H9 (cell line): Measurements from ENCODE around the gene WDSUB1. TPM values are rescaled to one million over a fixed set of nuclear protein-coding genes. Genes with fewer than 3 reads are reported as not detected.

Experiments used
- DNase-seq: peaks from one replicate; pipeline ENCODE4 v3.0.0-alpha.2; 2017
- H2AFZ ChIP-seq: one replicate; pipeline ENCODE4 v1.6.1; 2013; ENCODE audit warnings: mild to moderate bottlenecking, low read length, control low read depth, moderate library complexity
- H2AK5ac ChIP-seq: 2 replicates; pipeline ENCODE4 v1.6.1; 2013; ENCODE audit warnings: low read length, control low read depth, mixed read lengths; ENCODE audit not compliant: insufficient read length
- H2BK120ac ChIP-seq: one replicate; pipeline ENCODE4 v1.6.1; 2013; ENCODE audit warnings: low read depth, mild to moderate bottlenecking, low read length, control low read depth, inconsistent platforms; ENCODE audit not compliant: poor library complexity, severe bottlenecking
- H2BK12ac ChIP-seq: 2 replicates; pipeline ENCODE4 v1.6.1; 2013; ENCODE audit warnings: low read length, control low read depth, mixed read lengths, low read depth; ENCODE audit not compliant: insufficient read length
- H2BK15ac ChIP-seq: 2 replicates; pipeline ENCODE4 v1.6.1; 2013; ENCODE audit warnings: low read depth, low read length, control low read depth
- H2BK20ac ChIP-seq: one replicate; pipeline ENCODE4 v1.6.1; 2013; ENCODE audit warnings: low read depth, mild to moderate bottlenecking, low read length, control low read depth, inconsistent platforms; ENCODE audit not compliant: poor library complexity, severe bottlenecking
- H2BK5ac ChIP-seq: 2 replicates; pipeline ENCODE4 v1.6.1; 2013; ENCODE audit warnings: low read length, control low read depth, mixed read lengths; ENCODE audit not compliant: insufficient read length
- H3K14ac ChIP-seq: 2 replicates; pipeline ENCODE4 v1.6.1; 2013; ENCODE audit warnings: low read length, control low read depth; ENCODE audit not compliant: insufficient read depth
- H3K18ac ChIP-seq: 2 replicates; pipeline ENCODE4 v1.6.1; 2013; ENCODE audit warnings: low read depth, mild to moderate bottlenecking, mixed read lengths, low read length, control low read depth; ENCODE audit not compliant: insufficient read length
- H3K23ac ChIP-seq: 2 replicates; pipeline ENCODE4 v1.6.1; 2013; ENCODE audit warnings: low read length, control low read depth, mixed read lengths, low read depth; ENCODE audit not compliant: insufficient read length
- H3K23me2 ChIP-seq: 2 replicates; pipeline ENCODE4 v1.6.1; 2013; ENCODE audit warnings: low read depth, mild to moderate bottlenecking, mixed read lengths, low read length, control low read depth; ENCODE audit not compliant: insufficient read length, poor library complexity, severe bottlenecking
- H3K27ac ChIP-seq: 2 replicates; pipeline ENCODE4 v1.5.1; 2013; ENCODE audit warnings: low read length, control low read depth, mixed read lengths, low read depth; ENCODE audit not compliant: insufficient read length
- H3K27me3 ChIP-seq: 2 replicates; pipeline ENCODE4 v1.6.1; 2013; ENCODE audit warnings: low read length, control low read depth, inconsistent platforms; ENCODE audit not compliant: insufficient read depth
- H3K4ac ChIP-seq: 2 replicates; pipeline ENCODE4 v1.6.1; 2013; ENCODE audit warnings: low read depth, mild to moderate bottlenecking, control low read depth, inconsistent platforms, low read length, moderate library complexity
- H3K4me1 ChIP-seq: 2 replicates; pipeline ENCODE4 v1.6.1; 2013; ENCODE audit warnings: low read length, control low read depth, inconsistent platforms; ENCODE audit not compliant: insufficient read depth
- H3K4me2 ChIP-seq: 2 replicates; pipeline ENCODE4 v1.6.1; 2013; ENCODE audit warnings: low read length, control low read depth, mixed read lengths; ENCODE audit not compliant: insufficient read length, insufficient read depth
- H3K56ac ChIP-seq: 2 replicates; pipeline ENCODE4 v1.6.1; 2013; ENCODE audit warnings: low read depth, mild to moderate bottlenecking, mixed read lengths, low read length, control low read depth; ENCODE audit not compliant: insufficient read length
- H3K79me1 ChIP-seq: 2 replicates; pipeline ENCODE4 v1.6.1; 2013; ENCODE audit warnings: low read depth, mild to moderate bottlenecking, moderate library complexity, low read length, control low read depth, inconsistent platforms; ENCODE audit not compliant: insufficient read depth, poor library complexity, severe bottlenecking
- H3K79me2 ChIP-seq: 2 replicates; pipeline ENCODE4 v1.6.1; 2013; ENCODE audit warnings: low read length, control low read depth, inconsistent platforms; ENCODE audit not compliant: insufficient read depth
- H3K9ac ChIP-seq: 2 replicates; pipeline ENCODE4 v1.6.1; 2013; ENCODE audit warnings: low read length, control low read depth, mixed read lengths; ENCODE audit not compliant: insufficient read length; ENCODE audit errors: extremely low read depth
- H3K9me3 ChIP-seq: one replicate; pipeline ENCODE4 v1.6.1; 2013; ENCODE audit warnings: low read depth, low read length, inconsistent platforms; ENCODE audit not compliant: control insufficient read depth
- H3T11ph ChIP-seq: one replicate; pipeline ENCODE4 v1.6.1; 2013; ENCODE audit warnings: mild to moderate bottlenecking, low read length, control low read depth, inconsistent platforms
- H4K20me1 ChIP-seq: one replicate; pipeline ENCODE4 v1.6.1; 2013; ENCODE audit not compliant: control insufficient read depth, insufficient read length, insufficient read depth
- H4K5ac ChIP-seq: 2 replicates; pipeline ENCODE4 v1.6.1; 2013; ENCODE audit warnings: low read depth, mild to moderate bottlenecking, mixed read lengths, low read length, control low read depth; ENCODE audit not compliant: insufficient read length
- H4K8ac ChIP-seq: replicated peaks from 2 replicates; pipeline ENCODE4 v1.6.1; 2013; ENCODE audit warnings: low read length, control low read depth, mixed read lengths, low read depth; ENCODE audit not compliant: insufficient read length
- H4K91ac ChIP-seq: 2 replicates; pipeline ENCODE4 v1.6.1; 2013; ENCODE audit warnings: low read depth, mild to moderate bottlenecking, moderate library complexity, mixed read lengths, low read length, control low read depth; ENCODE audit not compliant: insufficient read length
- H3K27ac Mint-ChIP-seq, 3 experiments: 2 replicates in 2 of 3; 3 replicates in 1 of 3; pipeline ENCODE4 v1.8.0; 2020 to 2021; ENCODE audit warnings: mixed read lengths in 3 of 3, mild to moderate bottlenecking in 1 of 3, moderate library complexity in 1 of 3
- H3K27me3 Mint-ChIP-seq: 2 replicates; pipeline ENCODE4 v1.8.0; 2021; ENCODE audit warnings: low read depth, mild to moderate bottlenecking, moderate library complexity, mixed read lengths
- H3K36me3 Mint-ChIP-seq, 3 experiments: 2 replicates in 2 of 3; 3 replicates in 1 of 3; pipeline ENCODE4 v1.8.0; 2020 to 2021; ENCODE audit warnings: low read depth in 3 of 3, mixed read lengths in 3 of 3; ENCODE audit not compliant: insufficient read depth in 1 of 3
- H3K4me1 Mint-ChIP-seq, 2 experiments: 2 replicates each; pipeline ENCODE4 v1.8.0; 2020; ENCODE audit warnings: mixed read lengths in 2 of 2
- H3K4me3 Mint-ChIP-seq, 2 experiments: 2 replicates in 1 of 2; 3 replicates in 1 of 2; pipeline ENCODE4 v1.8.0; 2020 to 2021; ENCODE audit warnings: mild to moderate bottlenecking in 2 of 2, mixed read lengths in 2 of 2, moderate library complexity in 1 of 2
- H3K9me3 Mint-ChIP-seq, 2 experiments: 2 replicates in 1 of 2; 3 replicates in 1 of 2; pipeline ENCODE4 v1.8.0; 2020; ENCODE audit warnings: mild to moderate bottlenecking in 2 of 2, mixed read lengths in 2 of 2, moderate library complexity in 1 of 2
- CTCF ChIP-seq: fragments of 200-600 bp; sonication (generic); conservative IDR thresholded peaks from 3 replicates; pipeline ENCODE4 v1.8.0; 2021; ENCODE audit warnings: antibody characterized with exemption, mild to moderate bottlenecking
- total RNA-seq: library from RNA; stranded (reverse); gene quantifications from 2 replicates; pipeline ENCODE4 v1.2.1, GENCODE V29; 2021

WDSUB1 gene
- total RNA-seq, 1 experiment from 2014 or later: 5.5 TPM

- no peaks in the 10 kb centered on the region for H3K27me3 ChIP-seq
These were observed 12.5 kb upstream of the WDSUB1 start for GRCh38 chr2:159298967-159299366.

More at GRCh38 chr2:159298967-159299366, 12.5 kb upstream of the WDSUB1 start:
- Mint-ChIP-seq H3K4me3 (no peak overlapping the region), H3K27me3 (no peaks in the 10 kb centered on the region; the same call in 1 of the 2 replicates), H3K27ac (no peak overlapping the region), H3K9me3 (0 out of 5 replicates have a peak, but pooled peaks cover 0 to 3% of the 10 kb centered on the region in 2 experiments), H3K36me3 (no peaks in the 10 kb centered on the region), H3K4me1 (peaks cover 0 to 2% of the 10 kb centered on the region in 2 experiments; a peak in 2 of 4 replicates)
- Histone ChIP-seq H3K56ac (no peak overlapping the region), H3K27ac (no peak overlapping the region), H2BK15ac (no peak overlapping the region), H4K91ac (no peak overlapping the region), H4K8ac (no peak overlapping the region), H2BK20ac (no peak overlapping the region), H2BK12ac (no peak overlapping the region), H3T11ph (no peak overlapping the region), H3K23me2 (no peaks in the 10 kb centered on the region), H3K79me1 (no peaks in the 10 kb centered on the region), H2AK5ac (no peak overlapping the region), H4K5ac (no peak overlapping the region), H3K23ac (no peak overlapping the region), H3K9me3 (no peaks in the 10 kb centered on the region), H3K4ac (no peak overlapping the region), H2BK5ac (no peak overlapping the region), H3K18ac (no peak overlapping the region), H4K20me1 (no peaks in the 10 kb centered on the region), H3K4me1 (no peaks in the 10 kb centered on the region), H2AFZ (no peak overlapping the region), H3K79me2 (no peaks in the 10 kb centered on the region), H3K4me2 (no peak overlapping the region), H3K14ac (no peak overlapping the region), H2BK120ac (no peak overlapping the region), H3K9ac (no peak overlapping the region)
- DNase-seq: no peak
- TF ChIP-seq CTCF: no peak
